Naive thymus-derived CD8-positive, alpha-beta T cell (primary cell): ENCODE results near the gene RNF40. TPM values are rescaled to one million over a fixed set of nuclear protein-coding genes. Genes with fewer than 3 reads are reported as not detected.

Experiments
- ATAC-seq, 2 donors: fragments of 150-1000 bp; cut with Tn5 transposase in 1 of 2; sonication (Bioruptor Pico), chemical (Tn5 transposase) in 1 of 2; 1 replicate in 1 of 2; 2 replicates in 1 of 2; pipeline ENCODE4 v1.10.0; 2021; ENCODE audit warnings: mild to moderate bottlenecking in 2 of 2, moderate library complexity in 2 of 2
- POLR2A ChIA-PET: fragments of 350-600 bp; sonication (Branson Sonifier 250); formaldehyde crosslinking; loops from one replicate; lab custom pipeline; 2021; ENCODE audit warnings: antibody characterized with exemption; lab: Charles Lee
- DNase-seq, 10 donors: peaks; one replicate each; pipeline versions ENCODE4 v3.0.0 to v3.0.0-alpha.2; 2020 to 2022
- H3K27ac Mint-ChIP-seq, 10 donors: one replicate each; pipeline ENCODE4 v1.8.0; 2020 to 2022; ENCODE audit warnings: mild to moderate bottlenecking in 10 of 10, mixed read lengths in 10 of 10, moderate library complexity in 4 of 10, inconsistent platforms in 1 of 10
- H3K27me3 Mint-ChIP-seq, 5 donors: one replicate each; pipeline ENCODE4 v1.8.0; 2021 to 2022; ENCODE audit warnings: mixed read lengths in 5 of 5
- H3K36me3 Mint-ChIP-seq, 3 donors: one replicate each; pipeline ENCODE4 v1.8.0; 2020 to 2022; ENCODE audit warnings: mixed read lengths in 3 of 3, mild to moderate bottlenecking in 2 of 3, inconsistent platforms in 1 of 3
- H3K4me1 Mint-ChIP-seq, 4 donors: one replicate each; pipeline ENCODE4 v1.8.0; 2021 to 2022; ENCODE audit warnings: mixed read lengths in 4 of 4
- H3K4me3 Mint-ChIP-seq, 10 donors: one replicate each; pipeline ENCODE4 v1.8.0; 2020 to 2022; ENCODE audit warnings: mild to moderate bottlenecking in 10 of 10, mixed read lengths in 10 of 10, moderate library complexity in 6 of 10, inconsistent platforms in 1 of 10
- H3K9me3 Mint-ChIP-seq, 9 donors: one replicate each; pipeline ENCODE4 v1.8.0; 2020 to 2022; ENCODE audit warnings: mixed read lengths in 9 of 9, mild to moderate bottlenecking in 3 of 9, inconsistent platforms in 1 of 9, moderate library complexity in 1 of 9
- polyA plus RNA-seq, 3 donors: library from polyadenylated mRNA; unstranded; fragments of 300-500 nt; fragmentation: Illumina TruSeq; gene quantifications; one replicate each; pipeline ENCODE4 v1.2.3, GENCODE V29; 2021
- total RNA-seq, 8 experiments: library from RNA in 2 of 8; stranded (reverse) in 2 of 8; gene quantifications; one replicate each; pipeline ENCODE4 v1.2.3 and lab custom pipeline; 2021 to 2026

The RNF40 gene
- total and polyA plus RNA-seq, 5 experiments from 2014 or later, result 24.4 to 114 (median 52.4) TPM

DNA sequence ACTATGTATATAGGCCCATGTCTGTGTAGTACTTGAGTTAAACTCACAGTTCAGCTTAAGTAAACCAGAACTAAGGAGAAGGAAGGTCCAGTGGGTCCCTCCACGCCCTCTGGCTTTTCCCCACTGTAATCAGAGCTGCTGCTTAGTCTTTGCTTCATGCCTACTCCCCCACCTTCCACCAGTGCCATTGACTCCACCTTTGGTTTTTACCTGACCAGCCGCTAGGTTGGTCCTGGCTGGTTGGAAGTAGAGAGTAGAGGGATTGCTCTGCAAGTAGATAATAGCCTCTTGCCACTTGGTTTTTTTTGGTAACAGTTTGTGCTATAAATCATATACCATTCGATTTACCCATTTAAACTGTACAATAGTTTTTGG is 36.7 kb upstream of the RNF40 start:
- Mint-ChIP-seq H3K36me3 (peaks cover 5 to 86% (median 31%) of the 10 kb centered on the region in 3 donors), H3K27ac (peak overlapping the region in 5 of 10 donors; percentile 8 to 65 (median 48)), H3K4me3 (no peak overlapping the region), H3K4me1 (peaks cover 11 to 36% (median 20%) of the 10 kb centered on the region in 4 donors), H3K27me3 (no peaks in the 10 kb centered on the region), H3K9me3 (no peaks in the 10 kb centered on the region)
- DNase-seq (no peak), ATAC-seq (no peak)
- POLR2A ChIA-PET, result interaction anchor here (1.6 kb wide), 1 partner anchor 67 kb away, joined by 5 read pairs; the partner anchor contains the start of gene FBRS

DNA sequence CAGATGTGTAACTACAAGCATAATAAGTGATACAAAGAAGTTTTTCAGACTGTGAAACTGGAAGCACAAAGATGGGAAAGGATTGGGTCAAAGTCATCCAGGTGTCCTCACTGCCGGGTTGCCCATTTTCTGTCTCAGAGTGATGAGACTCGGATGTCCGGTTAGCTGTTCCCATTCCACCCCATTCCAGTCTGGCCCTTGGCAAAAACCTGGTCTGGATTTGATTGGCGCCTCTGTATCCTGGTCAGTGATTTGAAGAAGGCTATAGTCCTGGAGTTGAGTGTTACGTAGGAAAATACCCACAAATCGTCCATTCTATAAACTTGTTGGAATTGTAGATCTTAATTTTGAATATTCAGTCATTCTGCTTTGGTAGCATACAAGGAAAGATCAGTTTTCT is 33.8 kb upstream of the RNF40 start:
- ATAC-seq, result no peak
- Mint-ChIP-seq H3K9me3 (no peaks in the 10 kb centered on the region), H3K4me3 (no peak overlapping the region), H3K36me3 (peaks cover 5 to 83% (median 16%) of the 10 kb centered on the region in 3 donors), H3K27me3 (no peaks in the 10 kb centered on the region), H3K27ac (peak overlapping the region in 2 of 10 donors; percentile 63 to 76), H3K4me1 (peaks cover 10 to 12% (median 10%) of the 10 kb centered on the region in 4 donors)
- no peak for DNase-seq
- POLR2A ChIA-PET, result interaction anchor here (0.6 to 0.9 kb wide), 2 partner anchors 22 to 349 kb away, joined by 3 read pairs; no protein-coding TSS in a partner anchor

DNA sequence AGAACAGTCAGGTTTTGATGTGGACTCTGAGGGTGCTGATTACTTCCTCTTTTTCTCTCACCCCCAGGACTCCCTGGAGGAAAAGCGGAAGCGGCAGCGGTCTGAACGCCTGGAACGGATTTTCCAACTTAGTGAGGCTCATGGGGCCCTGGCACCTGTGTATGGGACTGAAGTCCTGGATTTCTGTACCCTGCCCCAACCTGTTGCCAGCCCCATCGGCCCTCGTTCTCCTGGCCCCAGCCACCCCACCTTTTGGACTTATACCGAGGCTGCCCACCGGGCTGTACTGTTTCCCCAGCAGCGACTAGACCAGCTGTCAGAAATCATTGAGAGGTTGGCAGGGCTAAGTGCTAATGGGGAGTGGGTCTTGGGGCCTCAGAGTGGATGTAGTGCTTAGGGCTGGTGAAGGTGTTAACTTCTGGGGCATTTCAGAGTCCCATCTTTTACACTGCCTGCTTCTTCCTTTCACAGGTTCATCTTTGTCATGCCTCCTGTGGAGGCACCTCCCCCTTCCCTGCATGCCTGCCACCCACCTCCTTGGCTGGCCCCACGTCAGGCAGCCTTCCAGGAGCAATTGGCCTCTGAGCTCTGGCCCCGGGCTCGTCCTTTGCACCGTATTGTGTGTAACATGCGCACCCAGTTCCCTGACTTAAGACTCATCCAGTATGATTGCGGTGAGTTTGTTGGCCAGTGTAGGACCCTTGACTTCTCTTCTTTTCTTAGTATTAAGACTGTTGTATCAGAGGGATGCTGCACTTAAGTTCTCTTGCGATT is 33.0 kb upstream of the RNF40 start:
- peak overlapping the region in 3 of 10 donors; percentile 13 to 44 (median 31) for H3K27ac Mint-ChIP-seq

DNA sequence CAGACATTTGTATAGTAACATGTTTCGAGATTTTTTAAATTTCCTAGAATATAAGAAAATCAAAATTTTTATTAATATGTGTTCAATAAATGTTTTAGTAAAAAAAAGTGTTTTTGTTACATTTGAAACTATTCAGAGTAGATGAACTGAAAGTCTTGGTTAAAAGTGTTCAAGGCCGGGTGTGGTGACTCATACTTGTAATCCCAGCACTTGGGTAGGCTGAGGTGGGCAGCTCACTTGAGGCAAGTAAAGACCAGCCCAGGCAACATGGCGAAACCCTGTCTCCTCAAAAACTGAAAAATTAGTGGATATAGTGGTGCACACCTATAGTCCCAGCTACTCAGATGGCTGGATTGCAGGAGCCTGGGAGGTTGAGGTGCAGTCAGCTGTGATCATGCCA is 30.7 kb upstream of the RNF40 start:
- Mint-ChIP-seq H3K4me3 (no peak overlapping the region), H3K9me3 (no peaks in the 10 kb centered on the region), H3K4me1 (peaks cover 0 to 6% (median 2%) of the 10 kb centered on the region in 4 donors), H3K27me3 (no peaks in the 10 kb centered on the region), H3K27ac (peak overlapping the region in 2 of 10 donors; percentile 15 to 19), H3K36me3 (peaks cover 5 to 85% (median 15%) of the 10 kb centered on the region in 3 donors)
- DNase-seq (no peak), ATAC-seq (no peak)
- POLR2A ChIA-PET, result no interaction called here

More for the DNA sequence above, 33.0 kb upstream of the RNF40 start:
- Mint-ChIP-seq H3K9me3 (no peaks in the 10 kb centered on the region), H3K4me1 (peaks cover 6 to 11% (median 9%) of the 10 kb centered on the region in 4 donors), H3K36me3 (peaks cover 5 to 83% (median 16%) of the 10 kb centered on the region in 3 donors), H3K4me3 (no peak overlapping the region), H3K27me3 (no peaks in the 10 kb centered on the region)
- ATAC-seq, result no peak
- POLR2A ChIA-PET, result interaction anchor here (0.8 to 1.3 kb wide), 2 partner anchors 9 kb away, joined by 3 read pairs; no protein-coding TSS in a partner anchor
- no peak for DNase-seq

DNA sequence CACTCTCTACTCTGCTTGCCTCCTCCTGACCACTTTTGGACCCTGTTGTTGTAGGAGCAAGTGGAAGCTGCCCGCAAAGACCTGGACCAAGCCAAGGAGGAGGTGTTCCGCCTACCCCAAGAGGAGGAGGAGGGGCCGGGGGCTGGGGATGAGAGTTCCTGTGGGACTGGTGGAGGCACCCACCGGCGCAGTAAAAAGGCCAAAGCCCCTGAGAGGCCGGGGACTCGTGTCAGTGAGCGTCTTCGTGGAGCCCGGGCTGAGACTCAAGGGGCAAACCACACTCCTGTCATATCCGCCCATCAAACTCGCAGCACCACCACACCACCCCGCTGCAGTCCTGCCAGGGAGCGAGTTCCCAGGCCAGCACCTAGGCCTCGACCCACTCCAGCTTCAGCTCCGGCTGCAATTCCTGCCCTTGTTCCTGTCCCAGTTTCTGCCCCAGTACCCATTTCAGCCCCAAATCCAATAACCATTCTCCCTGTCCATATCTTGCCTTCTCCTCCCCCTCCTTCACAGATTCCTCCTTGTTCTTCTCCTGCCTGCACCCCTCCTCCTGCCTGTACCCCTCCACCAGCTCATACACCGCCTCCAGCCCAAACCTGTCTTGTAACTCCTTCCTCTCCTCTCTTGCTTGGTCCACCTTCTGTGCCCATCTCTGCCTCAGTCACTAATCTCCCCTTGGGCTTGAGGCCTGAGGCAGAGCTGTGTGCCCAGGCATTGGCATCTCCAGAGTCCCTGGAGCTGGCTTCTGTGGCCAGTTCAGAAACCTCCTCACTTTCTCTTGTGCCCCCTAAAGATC is 24.9 kb upstream of the RNF40 start:
- peaks cover 0 to 79% (median 16%) of the 10 kb centered on the region in 3 donors for H3K36me3 Mint-ChIP-seq
- H3K9me3 Mint-ChIP-seq, result no peaks in the 10 kb centered on the region
- DNase-seq (peak in 1 of 10 donors; percentile 57), ATAC-seq (no peak)
- H3K4me3 Mint-ChIP-seq, result no peak overlapping the region
- H3K27me3 Mint-ChIP-seq, result no peaks in the 10 kb centered on the region
- POLR2A ChIA-PET, result interaction anchor here (1.0 to 2.2 kb wide), 3 partner anchors 8 to 11 kb away, joined by 3 to 11 read pairs (median 5); partner anchors contain the start of gene PHKG2
- peaks cover 4 to 18% (median 11%) of the 10 kb centered on the region in 4 donors for H3K4me1 Mint-ChIP-seq
- H3K27ac Mint-ChIP-seq, result peak overlapping the region in 5 of 10 donors; percentile 37 to 63 (median 47)

DNA sequence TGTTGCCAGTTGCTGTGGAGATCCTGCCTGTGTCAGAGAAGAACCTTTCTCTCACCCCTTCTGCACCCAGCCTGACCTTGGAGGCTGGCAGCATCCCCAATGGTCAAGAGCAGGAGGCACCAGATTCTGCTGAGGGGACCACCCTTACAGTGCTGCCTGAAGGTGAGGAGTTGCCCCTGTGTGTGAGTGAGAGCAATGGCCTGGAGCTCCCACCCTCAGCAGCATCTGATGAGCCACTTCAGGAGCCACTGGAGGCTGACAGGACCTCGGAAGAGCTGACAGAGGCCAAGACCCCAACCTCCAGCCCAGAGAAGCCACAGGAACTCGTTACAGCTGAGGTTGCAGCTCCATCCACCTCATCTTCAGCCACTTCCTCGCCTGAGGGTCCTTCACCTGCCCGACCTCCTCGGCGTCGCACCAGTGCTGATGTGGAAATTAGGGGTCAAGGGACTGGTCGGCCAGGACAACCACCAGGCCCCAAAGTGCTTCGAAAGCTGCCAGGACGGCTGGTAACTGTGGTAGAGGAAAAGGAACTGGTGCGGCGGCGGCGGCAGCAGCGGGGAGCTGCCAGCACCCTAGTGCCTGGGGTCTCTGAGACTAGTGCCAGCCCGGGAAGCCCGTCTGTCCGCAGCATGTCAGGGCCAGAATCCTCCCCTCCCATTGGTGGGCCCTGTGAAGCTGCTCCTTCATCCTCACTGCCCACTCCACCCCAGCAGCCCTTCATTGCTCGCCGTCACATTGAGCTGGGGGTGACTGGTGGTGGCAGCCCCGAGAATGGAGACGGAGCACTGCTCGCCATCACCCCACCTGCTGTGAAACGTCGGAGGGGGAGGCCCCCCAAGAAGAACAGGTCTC is 24.1 kb upstream of the RNF40 start:
- Mint-ChIP-seq H3K27ac (peak overlapping the region in 3 of 10 donors; percentile 42 to 86 (median 63)), H3K4me3 (no peak overlapping the region), H3K9me3 (no peaks in the 10 kb centered on the region), H3K4me1 (peaks cover 4 to 20% (median 12%) of the 10 kb centered on the region in 4 donors), H3K27me3 (no peaks in the 10 kb centered on the region), H3K36me3 (peaks cover 0 to 79% (median 16%) of the 10 kb centered on the region in 3 donors)
- POLR2A ChIA-PET, result interaction anchor here (1.0 to 2.2 kb wide), 2 partner anchors 9 to 10 kb away, joined by 3 to 11 read pairs; partner anchors contain the start of gene PHKG2
- no peak for ATAC-seq
- DNase-seq, result no peak

DNA sequence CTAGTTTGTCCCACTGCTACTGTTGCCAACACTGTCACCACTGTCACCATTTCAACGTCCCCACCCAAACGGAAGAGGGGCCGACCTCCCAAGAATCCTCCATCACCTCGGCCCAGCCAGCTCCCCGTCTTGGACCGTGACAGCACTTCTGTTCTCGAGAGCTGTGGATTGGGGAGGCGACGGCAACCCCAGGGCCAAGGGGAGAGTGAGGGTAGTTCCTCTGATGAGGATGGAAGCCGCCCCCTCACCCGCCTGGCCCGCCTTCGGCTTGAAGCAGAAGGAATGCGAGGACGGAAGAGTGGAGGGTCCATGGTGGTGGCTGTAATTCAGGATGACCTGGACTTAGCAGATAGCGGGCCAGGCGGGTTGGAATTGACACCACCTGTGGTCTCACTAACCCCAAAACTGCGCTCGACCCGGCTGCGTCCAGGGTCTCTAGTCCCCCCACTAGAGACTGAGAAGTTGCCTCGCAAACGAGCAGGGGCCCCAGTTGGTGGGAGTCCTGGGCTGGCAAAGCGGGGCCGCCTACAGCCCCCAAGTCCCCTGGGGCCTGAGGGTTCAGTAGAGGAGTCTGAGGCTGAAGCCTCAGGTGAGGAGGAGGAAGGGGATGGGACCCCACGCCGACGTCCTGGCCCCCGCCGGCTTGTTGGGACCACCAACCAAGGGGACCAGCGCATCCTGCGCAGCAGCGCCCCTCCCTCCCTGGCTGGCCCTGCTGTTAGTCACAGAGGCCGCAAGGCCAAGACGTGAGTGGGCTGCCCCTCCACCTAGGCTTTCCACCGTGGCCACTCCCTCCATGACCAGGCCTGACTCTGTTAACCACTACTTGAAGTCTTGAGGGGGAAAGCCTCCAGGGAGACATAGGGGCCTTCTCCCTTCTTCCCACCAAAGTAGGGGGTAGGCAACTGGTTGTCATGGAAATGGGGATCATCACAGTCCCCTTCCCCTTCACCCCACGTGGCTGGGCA is 22.9 kb upstream of the RNF40 start:
- POLR2A ChIA-PET, result interaction anchor here (2.2 kb wide), 1 partner anchor 9 kb away, joined by 11 read pairs; the partner anchor contains the start of gene PHKG2
- DNase-seq (no peak), ATAC-seq (no peak)
- H3K27ac Mint-ChIP-seq, result peak overlapping the region in 4 of 10 donors; percentile 22 to 41 (median 38)
- H3K36me3 Mint-ChIP-seq, result peaks cover 0 to 74% (median 12%) of the 10 kb centered on the region in 3 donors
- H3K27me3 Mint-ChIP-seq, result no peaks in the 10 kb centered on the region
- H3K4me3 Mint-ChIP-seq, result no peak overlapping the region
- H3K9me3 Mint-ChIP-seq, result no peaks in the 10 kb centered on the region
- peaks cover 4 to 20% (median 12%) of the 10 kb centered on the region in 4 donors for H3K4me1 Mint-ChIP-seq

DNA sequence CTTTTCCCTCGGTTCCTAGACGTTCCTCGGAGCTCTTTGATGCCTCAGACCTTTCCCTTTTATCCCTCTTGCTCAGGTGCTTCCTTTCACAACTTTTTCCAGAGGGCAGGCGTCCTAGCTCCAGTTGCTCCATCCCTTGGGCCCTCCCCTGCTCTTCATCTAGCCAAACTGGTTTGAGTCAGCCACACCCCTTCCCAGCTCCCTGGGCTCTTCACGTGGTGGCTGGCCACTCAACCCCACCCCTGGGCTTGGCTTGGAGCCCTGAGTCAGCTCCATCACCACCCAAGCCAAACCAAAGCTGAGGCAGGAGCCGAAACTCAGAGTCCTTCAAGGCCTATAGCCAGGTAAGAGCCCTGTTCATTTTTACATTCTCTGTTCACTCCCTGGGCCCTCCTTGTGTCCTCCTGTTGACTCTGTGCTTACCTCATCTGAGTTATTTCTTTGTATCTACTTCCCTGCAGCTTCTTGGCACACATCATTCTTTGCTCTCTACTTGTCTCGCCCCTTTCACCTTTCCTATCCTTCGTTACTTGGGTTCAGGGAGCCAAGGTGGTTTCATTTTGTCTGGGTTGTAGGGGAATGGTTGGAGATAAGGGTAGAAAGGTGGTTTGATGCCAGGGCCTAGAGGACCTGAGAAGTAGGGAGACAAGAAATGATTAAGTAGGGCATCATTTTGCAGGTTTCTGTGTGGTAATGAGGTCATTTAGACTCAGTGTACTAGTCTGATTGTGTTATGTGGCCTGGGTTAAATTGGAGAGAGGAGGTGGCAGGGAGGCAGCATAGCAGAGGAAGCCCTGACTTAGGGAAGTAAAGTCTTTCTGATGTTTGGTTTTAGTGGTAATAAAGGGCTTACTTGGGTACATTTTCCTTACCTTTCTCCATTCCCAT is 21.5 kb upstream of the RNF40 start:
- peak overlapping the region in 9 of 10 donors; percentile 5 to 79 (median 67) for H3K27ac Mint-ChIP-seq
- H3K36me3 Mint-ChIP-seq, result peaks cover 0 to 69% (median 12%) of the 10 kb centered on the region in 3 donors
- DNase-seq, result no peak
- H3K4me1 Mint-ChIP-seq, result peaks cover 4 to 20% (median 14%) of the 10 kb centered on the region in 4 donors
- H3K4me3 Mint-ChIP-seq, result no peak overlapping the region
- POLR2A ChIA-PET, result no interaction called here
- no peaks in the 10 kb centered on the region for H3K27me3 Mint-ChIP-seq
- H3K9me3 Mint-ChIP-seq, result no peaks in the 10 kb centered on the region
- no peak for ATAC-seq

DNA sequence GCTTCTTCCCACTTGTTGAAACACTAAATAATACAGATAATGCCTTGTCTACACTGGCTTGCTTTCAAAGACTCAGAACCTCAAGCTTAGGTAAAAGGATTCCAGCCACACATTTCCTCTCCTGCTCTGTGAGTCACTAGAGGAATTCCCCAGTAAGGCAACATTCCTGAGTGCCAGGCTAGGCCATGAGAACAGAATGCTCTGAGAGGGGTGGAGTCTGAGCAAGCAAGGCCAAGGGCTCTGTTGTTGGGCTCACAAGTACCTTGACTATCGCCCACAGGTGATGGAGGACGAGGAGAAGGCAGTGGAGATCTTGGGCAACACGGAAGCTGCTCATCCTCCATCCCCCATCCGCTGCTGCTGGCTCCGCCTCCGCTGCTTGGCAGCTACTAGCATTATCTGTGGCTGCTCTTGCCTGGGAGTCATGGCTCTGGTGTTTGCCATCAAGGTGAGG is 20.6 kb upstream of the RNF40 start:
- peaks cover 0 to 60% (median 9%) of the 10 kb centered on the region in 3 donors for H3K36me3 Mint-ChIP-seq
- no peaks in the 10 kb centered on the region for H3K27me3 Mint-ChIP-seq
- H3K9me3 Mint-ChIP-seq, result no peaks in the 10 kb centered on the region
- POLR2A ChIA-PET, result no interaction called here
- no peak overlapping the region for H3K4me3 Mint-ChIP-seq
- peak overlapping the region in 4 of 10 donors; percentile 4 to 37 (median 18) for H3K27ac Mint-ChIP-seq
- H3K4me1 Mint-ChIP-seq, result peaks cover 4 to 20% (median 14%) of the 10 kb centered on the region in 4 donors
- ATAC-seq (no peak), DNase-seq (no peak)

DNA sequence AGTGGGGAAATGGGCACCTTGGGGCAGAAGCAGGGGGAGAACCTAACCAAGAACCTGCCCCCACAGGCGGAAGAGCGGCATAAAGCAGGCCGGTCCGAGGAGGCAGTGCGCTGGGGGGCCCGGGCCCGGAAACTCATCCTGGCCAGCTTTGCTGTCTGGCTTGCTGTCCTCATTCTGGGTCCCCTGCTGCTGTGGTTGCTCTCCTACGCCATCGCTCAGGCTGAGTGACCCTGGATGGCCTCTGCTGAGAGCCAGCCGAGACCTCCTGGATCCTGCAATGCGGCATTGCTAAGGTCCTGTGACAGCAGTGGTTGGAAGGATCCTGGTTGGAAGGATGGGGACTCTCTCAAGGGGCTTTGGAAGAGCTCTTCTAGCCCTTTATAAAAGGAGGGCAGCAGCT is 18.4 kb upstream of the RNF40 start:
- DNase-seq (no peak), ATAC-seq (no peak)
- POLR2A ChIA-PET, result interaction anchor here (1.7 kb wide), 1 partner anchor 62 kb away, joined by 4 read pairs; no protein-coding TSS in a partner anchor

More for the DNA sequence above, 18.4 kb upstream of the RNF40 start:
- peaks cover 0 to 37% (median 0%) of the 10 kb centered on the region in 3 donors for H3K36me3 Mint-ChIP-seq
- no peaks in the 10 kb centered on the region for H3K9me3 Mint-ChIP-seq
- H3K27ac Mint-ChIP-seq, result peak overlapping the region in 4 of 10 donors; percentile 23 to 61 (median 52)
- no peak overlapping the region for H3K4me3 Mint-ChIP-seq
- H3K4me1 Mint-ChIP-seq, result peaks cover 18 to 31% (median 23%) of the 10 kb centered on the region in 4 donors
- no peaks in the 10 kb centered on the region for H3K27me3 Mint-ChIP-seq
